Epithelial cell of alveolus of lung (primary cell): ENCODE measurements around the gene OR56B1. TPM values are rescaled to one million over a fixed set of nuclear protein-coding genes. Genes with fewer than 3 reads are reported as not detected.

Experiments
- total RNA-seq: library from RNA; depleted of rRNA; stranded (reverse); fragments of >200 nt; gene quantifications from 2 replicates; pipeline ENCODE4 v1.2.1, GENCODE V29; 2015

Gene OR56B1, protein sequence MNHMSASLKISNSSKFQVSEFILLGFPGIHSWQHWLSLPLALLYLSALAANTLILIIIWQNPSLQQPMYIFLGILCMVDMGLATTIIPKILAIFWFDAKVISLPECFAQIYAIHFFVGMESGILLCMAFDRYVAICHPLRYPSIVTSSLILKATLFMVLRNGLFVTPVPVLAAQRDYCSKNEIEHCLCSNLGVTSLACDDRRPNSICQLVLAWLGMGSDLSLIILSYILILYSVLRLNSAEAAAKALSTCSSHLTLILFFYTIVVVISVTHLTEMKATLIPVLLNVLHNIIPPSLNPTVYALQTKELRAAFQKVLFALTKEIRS
- total RNA-seq, result not detected in 2 replicates

GRCh38 chr11:5736396-5736795 is at the start of gene OR56B1:
OR56B1 (plus strand) TSS chr11:5736448; CDS start chr11:5736517, 69 bp downstream.

DNA sequence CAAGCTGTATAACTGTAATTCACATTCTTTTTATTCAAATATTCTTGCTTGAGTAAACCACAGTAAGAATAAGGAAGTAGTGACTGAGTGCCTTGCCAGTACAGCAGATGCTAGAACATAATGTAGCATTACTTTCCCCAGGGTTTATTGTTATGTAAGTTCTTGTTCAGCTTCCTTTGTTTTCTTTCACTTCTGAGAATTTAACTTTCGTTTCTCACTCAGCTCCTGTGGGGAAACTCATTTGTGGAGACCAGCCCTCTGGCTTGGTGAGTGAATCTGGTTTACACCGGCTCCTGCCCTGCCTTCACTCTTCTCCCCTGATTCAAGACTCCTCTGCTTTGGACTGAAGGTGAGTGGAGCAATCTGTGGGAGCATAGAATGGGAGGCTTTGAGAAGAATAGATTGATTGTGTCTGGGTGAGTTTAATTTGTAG is 46.7 kb upstream of the OR56B1 start, which contains the start of gene TRIM22:
TSS of gene TRIM22 (plus strand) at position 240 of the 433 bp plus-strand sequence. CDS start 6,443 bp downstream, outside the sequence.

GRCh38 chr11:5753943-5754342 is 17.7 kb downstream of the OR56B1 start, which contains the start of gene OR52N4:
OR52N4 (plus strand) TSS chr11:5754243; CDS start chr11:5754741, 498 bp downstream.

DNA sequence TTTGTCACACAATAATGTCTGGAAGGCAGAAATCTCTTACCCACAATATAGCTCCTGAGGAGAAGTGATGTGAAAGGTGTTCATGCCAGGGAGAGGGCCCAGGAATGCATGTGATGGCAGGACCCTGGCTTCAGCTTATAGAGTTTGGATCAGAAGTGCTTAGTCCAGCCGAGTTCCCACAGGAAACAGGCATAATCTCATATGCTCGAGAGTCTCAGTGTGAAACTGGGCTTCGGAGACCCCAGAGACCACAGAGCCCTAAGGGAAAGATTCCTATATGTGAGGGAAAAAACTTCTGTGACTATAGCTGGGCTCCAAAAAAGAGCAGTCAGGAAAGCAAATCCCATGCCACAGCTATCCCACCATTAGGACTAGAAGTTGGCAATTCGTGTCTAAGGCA is 47.0 kb downstream of the OR56B1 start, which contains the start of gene OR52N5:
TSS of gene OR52N5 (minus strand) at position 101 of the 400 bp plus-strand sequence. CDS start 4,721 bp downstream, outside the sequence.

Other genes starting within 250 kb of the OR56B1 start
- gene OR52D1, start 247.8 kb upstream of the OR56B1 start, total RNA-seq, result not detected in 2 replicates
- under 0.01 and 0.08 TPM in 2 replicates for gene UBQLN3, start 226.5 kb upstream of the OR56B1 start, total RNA-seq
- 0.13 and 0.40 TPM in 2 replicates for gene UBQLNL, start 219.7 kb upstream of the OR56B1 start, total RNA-seq
- 0.16 TPM in 1 of 2 replicates, not detected in the other for gene OR52H1, start 187.9 kb upstream of the OR56B1 start, total RNA-seq
- gene OR52B6, start 155.6 kb upstream of the OR56B1 start, total RNA-seq, result not detected in 2 replicates
- 2.6 and 5.6 TPM in 2 replicates for gene TRIM6, start 139.8 kb upstream of the OR56B1 start, total RNA-seq
- 8.0 and 10.4 TPM in 2 replicates for gene TRIM34, start 111.4 kb upstream of the OR56B1 start, total RNA-seq
- gene TRIM5, start 51.4 kb upstream of the OR56B1 start, total RNA-seq, result 28.4 and 30.4 TPM in 2 replicates
- 9.3 and 28.7 TPM in 2 replicates for gene TRIM22, start 46.7 kb upstream of the OR56B1 start, total RNA-seq
- gene OR52N4, start 17.8 kb downstream of the OR56B1 start, total RNA-seq, result not detected in 2 replicates
- gene OR52N5, start 46.9 kb downstream of the OR56B1 start, total RNA-seq, result not detected in 2 replicates
- not detected in 2 replicates for gene OR52N1, start 54.8 kb downstream of the OR56B1 start, total RNA-seq
- gene OR52N2, start 72.5 kb downstream of the OR56B1 start, total RNA-seq, result not detected in 2 replicates
- gene OR52E6, start 105.4 kb downstream of the OR56B1 start, total RNA-seq, result not detected in 2 replicates
- gene OR52E8, start 121.2 kb downstream of the OR56B1 start, total RNA-seq, result not detected in 2 replicates
- gene OR52E4, start 144.2 kb downstream of the OR56B1 start, total RNA-seq, result not detected in 2 replicates
- gene OR52E5, start 156.8 kb downstream of the OR56B1 start, total RNA-seq, result not detected in 2 replicates
- gene OR56A3, start 205.8 kb downstream of the OR56B1 start, total RNA-seq, result not detected in 2 replicates
- not detected in 2 replicates for gene OR56A5, start 232.0 kb downstream of the OR56B1 start, total RNA-seq